ENCODE results near the gene CHRNA1.

Gene CHRNA1

DNA sequence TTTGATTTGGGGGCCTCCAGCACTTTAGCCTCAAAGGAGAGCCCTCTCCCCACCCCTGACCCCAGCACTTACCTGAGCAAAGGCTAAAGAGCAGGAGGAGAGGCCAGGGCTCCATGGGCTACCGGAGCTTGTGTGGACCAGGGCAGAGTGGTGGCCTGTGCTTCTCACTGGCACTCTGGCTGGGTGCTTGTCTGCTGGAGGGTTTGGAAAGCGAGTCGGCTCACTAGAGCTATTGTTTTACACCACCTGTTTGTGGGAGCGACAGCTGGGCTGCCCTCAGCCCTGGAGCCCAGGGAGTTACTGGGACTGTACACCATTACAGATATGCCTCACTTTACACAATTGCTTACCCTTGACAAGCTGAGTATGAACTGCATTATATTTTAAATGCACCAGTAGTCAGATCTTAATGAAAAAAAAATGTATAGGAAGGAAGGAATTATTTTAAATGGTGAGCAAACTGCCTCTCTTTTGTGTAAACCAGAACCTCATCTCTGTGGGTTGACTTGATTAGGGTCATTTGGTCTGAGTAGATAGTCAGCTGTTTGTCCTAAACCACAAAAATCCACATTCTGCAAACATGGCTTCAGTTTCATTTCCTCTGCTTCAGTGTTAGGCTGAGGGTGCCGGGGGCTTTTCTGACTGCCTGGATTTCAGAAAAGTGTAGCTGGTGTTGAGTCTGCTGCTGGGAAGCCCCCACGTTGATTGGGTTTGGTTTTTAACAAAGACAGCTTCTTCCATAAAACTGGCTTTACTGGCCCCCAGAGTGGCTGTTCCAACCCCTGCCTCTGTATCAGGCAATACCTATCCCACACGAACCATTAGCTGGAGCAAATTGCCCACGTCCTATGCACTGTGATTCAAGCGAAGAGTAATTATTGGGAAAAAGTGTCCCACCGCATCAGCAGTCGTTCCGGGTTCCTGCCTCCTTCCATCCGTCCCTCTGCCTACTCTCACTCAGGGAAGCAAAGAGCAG lies at the start of gene CHRNA1:
Gene CHRNA1, minus strand, starts transcription at position 193 of the 976 bp plus-strand sequence. Its CDS starts 78 bp downstream, at position 115.
- no peak for DNase-seq (ENCODE audit: low read depth)

DNA sequence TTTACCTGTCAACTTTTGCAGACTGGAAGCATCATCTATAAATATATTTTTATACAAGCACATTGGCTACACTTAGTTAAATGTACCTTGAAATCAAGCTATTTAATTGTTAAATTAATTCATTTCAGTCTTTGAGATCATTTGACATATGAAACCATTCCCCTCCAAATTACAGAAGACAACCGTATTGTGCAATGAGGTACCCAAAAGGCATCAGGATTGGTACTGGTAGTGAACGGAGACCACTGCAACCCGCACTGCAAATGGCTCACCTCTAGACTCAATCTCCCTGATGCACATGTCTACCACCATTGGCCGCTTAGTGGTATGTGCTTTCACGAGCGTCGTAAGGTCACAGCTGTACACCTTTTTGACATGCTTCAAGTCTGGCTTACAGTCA lies 47.8 kb upstream of the CHRNA1 start:
- no peak for DNase-seq (ENCODE audit: low read depth)

DNA sequence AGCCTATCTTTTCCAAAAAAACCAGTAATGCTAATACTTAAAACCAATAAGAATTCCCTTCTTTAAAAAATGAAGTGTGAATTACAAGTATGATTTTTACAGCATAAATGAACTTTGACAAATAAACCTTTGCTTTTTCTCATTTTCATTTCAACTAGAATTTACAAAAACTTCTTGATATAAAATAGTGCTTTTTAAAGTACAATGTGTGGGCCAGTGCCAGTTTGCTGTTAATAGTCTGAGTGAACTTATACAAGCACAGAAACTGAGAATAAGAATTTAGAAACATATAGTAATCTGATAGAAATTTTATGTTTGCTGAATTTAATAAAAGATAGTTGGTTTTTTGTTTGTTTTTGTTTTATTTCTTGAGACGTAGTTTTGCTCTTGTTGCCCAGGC lies 43.7 kb upstream of the CHRNA1 start:
- DNase-seq (ENCODE audit: low read depth), result no peak

DNA sequence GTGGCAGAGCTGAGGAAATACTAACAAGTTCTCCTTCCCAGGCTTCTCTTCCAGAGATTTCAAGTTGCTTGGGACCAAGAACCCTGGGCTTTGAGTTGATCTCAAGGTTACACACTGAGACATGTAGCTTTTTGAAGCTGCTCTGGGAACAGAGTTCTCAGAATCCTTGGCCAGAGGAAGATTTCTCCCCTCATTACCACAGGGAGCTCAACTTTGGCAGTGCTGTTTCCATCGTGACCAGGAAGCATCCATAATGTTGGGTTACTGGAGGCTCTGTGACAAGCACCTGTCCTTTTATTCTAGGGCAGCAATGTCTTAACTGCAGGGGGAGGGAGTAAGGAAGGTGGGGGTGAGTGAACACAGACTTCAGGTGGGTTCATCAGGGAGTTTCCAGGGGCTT lies 41.5 kb upstream of the CHRNA1 start:
- DNase-seq (ENCODE audit: low read depth), result no peak

DNA sequence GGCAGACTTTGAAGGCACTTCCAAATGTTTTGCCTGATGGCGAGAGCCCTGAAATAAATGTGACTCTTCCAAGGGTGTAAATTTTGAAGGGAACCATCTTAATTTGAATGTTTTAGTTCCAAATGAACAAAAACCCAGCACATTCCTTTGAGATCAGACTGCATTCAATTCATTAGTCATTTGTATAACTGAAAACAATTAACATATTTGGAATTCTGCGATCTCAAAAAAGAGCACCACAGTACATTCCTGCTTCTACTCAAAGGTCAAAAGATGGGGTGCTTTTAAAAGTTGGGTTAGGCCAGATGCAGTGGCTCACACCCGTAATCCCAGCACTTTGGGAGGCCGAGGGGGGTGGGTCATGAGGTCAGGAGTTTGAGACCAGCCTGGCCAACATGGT lies 38.2 kb upstream of the CHRNA1 start:
- no peak for DNase-seq (ENCODE audit: low read depth)

DNA sequence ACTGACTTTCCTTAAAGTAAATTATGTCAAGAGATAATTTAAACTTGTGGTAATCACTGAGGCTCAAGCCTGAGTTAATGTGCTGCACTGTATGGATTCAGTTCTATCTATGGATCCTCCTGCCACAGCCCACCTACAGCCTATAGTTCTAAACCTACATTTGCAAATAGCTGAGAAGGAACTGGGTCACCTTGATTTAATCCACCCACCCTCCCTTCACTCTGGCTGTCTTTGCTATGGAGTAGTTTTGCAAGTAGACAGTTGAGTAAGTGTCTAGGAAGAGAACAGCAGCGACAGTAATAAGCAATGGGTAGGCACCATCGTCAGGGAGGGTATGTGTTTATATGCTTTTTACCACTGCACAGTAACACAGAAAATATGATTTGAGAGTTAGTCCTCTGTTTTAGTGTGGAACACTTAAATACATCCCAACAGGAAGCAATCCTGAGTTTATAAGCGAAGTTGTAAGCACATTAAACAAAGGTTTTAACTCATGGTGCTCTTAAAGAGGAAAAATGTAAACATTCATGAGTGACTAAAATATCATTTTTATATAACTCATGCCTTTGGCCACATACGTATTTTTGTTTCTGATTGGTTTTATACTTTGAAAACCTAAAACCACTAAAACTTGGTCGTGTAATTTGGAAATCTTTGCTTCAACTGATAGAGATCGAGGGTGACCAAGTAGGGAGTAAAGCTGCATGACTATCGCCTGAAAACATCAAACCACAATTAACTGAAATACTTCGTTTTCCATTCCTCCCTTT lies 36.3 kb upstream of the CHRNA1 start:
- no peak for DNase-seq (ENCODE audit: low read depth)

DNA sequence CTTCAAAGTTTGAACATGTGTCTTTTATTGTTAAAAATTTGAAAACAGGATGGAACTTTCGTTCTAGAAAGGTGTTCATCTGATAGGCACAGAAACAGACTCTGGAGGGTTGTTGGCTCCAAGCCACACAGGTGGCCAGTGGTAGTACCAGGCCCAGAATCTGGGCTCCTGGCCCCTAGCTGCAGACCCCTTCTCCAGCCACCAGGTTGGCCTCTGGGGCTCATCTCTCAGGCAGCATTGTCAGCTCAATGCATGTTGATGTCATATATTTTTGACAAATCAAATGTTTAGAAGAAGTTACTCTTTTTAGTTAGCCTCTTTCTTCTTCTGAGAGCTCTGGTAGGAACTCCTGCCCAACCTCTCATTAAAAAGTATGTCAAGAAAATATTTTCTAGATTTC lies 34.5 kb upstream of the CHRNA1 start:
- no peak for DNase-seq (ENCODE audit: low read depth)

DNA sequence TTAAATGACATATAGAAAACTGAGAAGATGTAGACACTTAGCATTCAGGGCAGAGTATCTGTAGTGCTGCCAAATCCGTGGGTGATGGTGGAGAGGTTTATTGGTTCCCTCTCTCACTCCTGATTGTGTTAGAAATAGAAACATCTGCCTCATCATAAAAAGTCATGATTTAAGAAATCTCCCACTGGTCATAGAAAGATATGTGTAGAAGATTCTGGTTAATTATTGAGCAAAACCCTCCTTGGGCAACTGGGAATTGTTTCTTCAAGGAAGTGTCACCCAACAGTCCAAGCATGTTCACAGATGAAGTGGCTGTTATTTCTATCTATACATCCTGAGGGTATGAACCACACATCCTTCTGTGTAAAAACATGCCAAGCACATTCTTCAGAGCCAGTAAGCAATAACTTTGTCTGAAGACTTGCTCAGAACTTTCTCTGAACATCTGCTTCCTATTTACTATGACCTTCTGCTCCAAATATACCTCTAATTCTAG lies 33.6 kb upstream of the CHRNA1 start:
- no peak for DNase-seq (ENCODE audit: low read depth)

DNA sequence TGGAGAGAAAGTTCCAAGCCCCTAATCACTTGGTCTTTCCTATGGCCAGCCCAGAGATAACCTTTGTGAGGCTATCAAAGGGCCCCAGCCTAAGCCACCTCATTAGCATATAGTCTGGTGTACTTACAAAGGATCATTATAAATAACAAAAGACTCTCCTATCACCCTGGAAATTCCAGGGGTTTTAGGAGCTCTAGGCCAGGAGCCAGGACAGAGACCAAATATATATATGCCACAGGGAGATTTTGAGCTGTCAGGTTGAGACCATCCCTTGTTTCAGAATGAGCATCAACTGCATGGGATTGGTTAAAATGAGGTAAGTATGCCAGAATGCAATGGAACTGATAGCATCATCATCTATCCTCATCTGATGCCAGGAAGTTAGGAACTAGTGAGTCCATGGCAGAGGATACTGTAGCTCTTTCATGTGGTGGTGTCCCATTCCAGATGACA lies 32.1 kb upstream of the CHRNA1 start:
- DNase-seq (ENCODE audit: low read depth), result no peak

DNA sequence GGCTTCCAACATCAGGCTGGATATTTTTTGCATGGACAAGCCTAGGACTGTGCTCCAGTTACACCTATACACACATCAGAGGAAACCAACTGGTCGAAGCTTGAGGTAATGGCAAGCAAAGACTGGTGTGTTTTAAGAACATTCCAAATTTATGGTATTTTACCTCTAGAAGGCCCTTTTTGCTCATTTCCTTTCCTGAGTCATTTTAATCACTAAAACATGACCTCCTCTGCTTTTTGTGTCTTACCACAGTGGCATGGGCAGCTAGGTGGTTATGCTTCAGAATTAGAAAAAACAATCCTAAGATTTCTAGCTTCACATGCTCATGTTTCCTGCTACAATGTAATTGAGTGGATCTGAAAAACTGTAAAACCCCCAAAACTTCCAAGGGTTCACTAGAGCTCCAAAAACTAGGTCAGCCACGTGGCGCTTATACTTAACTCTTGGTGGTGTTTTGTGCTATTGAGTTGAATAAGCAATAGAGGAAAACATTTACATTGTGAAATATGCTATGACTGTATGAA lies 30.6 kb upstream of the CHRNA1 start:
- no peak for DNase-seq (ENCODE audit: low read depth)

DNA sequence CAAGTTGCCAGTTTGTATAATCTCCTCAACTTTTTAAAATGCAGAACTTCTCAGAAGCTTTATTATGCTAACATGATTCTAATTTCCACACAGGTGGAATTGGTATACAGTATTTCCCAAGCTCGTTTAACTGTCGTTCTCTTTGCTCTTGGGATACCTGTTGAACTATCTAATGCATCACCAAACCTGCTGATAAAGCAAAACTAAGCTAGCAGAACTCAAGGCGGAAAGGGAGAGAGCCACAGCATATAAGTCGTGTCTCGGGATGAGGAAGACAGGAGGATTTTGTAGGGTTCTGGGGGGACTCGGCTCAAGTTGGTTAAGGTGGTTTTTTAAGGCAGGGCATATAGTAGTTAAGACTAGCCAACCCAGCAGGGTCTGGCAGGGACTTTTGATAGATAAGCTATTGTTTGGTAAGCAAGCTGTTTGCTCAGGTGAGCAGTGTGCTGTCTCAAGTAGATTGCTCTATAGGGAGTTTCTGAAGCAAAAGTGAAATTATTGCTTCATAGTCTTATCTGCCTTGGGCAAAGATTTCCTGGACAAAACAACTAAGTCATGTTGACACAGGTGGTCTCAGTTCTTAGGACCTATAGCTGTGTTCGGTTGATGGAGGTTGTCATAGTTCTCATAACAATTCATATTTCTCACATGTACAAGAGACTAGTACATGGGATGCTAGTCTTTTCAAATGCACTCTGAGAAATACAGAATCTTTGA lies 28.2 kb upstream of the CHRNA1 start:
- DNase-seq (ENCODE audit: low read depth), result no peak

DNA sequence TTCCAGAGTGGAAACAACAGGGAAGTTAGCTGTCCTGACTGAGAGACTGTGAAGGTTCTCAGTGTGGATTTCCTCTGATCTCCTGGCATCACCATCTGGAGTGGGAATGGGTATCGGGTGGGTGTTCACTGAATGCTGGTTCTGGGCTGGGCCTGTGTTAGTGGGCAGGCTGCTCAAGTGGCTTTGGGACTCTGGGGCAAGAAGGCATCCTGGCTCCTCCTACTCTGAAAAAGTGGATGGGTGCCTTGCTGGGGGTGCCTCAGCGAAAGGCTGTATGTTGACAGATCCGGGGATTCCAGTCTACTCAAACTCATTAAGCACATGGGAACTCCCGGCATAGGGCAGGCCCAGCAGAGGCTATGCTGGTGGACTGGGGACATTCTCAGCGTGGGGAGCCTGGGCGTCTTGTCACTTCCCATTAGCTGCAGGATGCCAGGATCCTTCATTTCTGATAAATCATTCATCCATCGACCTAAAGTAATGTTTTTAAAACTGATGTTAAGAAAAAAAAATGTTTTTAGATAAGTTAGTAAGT lies 27.5 kb upstream of the CHRNA1 start:
- no peak for DNase-seq (ENCODE audit: low read depth)

DNA sequence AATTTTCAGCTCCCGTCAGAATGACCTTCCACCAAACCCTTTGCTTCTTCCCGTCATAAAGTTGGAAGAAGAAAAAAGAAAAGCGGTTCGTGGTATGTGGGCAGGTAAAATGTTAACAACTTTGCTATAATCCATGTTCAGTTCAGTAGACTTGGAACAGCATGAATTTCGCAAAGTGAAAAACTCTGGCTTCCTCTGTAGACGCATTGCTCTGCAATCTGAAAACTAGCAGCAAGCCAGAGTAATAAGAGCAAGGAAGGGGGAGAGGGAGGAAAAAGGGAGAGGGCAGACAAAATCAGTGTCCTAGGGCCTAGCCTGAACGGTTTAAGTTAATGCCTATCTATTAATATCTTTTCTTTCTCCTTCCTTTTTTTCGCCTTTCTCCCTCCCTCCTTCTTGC lies 26.7 kb upstream of the CHRNA1 start:
- DNase-seq (ENCODE audit: low read depth), result no peak

DNA sequence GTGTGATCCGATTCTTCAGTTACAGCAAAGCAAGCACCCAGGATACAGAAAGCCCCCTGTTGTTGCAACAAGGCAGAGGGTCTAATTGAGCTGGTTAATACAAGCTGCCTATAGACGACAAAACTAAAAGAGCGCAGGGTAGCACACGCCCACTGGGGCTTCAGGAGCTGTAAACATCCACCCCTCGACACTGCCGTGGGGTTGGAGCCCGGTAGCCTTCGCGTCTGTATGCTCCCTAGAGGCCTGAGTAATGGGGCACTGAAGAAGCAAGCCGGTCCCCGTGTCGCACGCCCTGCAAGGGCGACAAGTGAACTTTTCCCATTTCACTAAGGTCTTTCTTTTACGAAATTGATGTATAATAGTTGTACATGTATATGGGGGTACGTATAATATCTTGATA lies 24.7 kb upstream of the CHRNA1 start:
- no peak for DNase-seq (ENCODE audit: low read depth)

DNA sequence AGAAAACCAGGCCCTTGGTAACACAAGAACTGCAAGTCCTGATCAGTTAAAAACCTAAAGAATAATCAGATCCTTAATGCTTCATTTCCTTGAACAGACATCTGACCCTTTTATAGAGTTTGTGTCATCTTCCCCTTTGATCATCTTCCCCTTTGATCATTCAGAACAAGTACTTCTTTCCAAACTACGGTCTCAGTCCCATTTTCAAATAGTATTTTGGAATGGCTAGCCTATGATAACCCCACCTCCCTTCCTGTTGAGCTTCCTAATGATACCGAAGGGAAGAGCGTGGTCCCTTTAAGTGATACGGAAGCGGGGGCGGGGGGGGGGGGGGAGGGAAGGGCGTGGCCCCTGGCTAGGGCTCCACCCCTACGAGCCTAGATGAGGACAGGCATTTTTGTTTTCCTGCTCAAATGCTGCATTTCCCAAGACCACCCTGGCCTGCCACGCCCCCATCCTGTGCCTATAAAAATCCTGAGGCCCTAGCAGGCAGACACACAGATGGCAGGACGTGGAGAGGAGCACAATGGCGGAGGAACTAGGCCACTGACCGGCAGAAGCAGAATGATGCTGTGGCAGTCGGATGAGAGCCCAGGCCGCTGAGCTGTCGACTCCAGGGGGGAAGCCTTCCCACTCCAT lies 24.1 kb upstream of the CHRNA1 start:
- no peak for DNase-seq (ENCODE audit: low read depth)

DNA sequence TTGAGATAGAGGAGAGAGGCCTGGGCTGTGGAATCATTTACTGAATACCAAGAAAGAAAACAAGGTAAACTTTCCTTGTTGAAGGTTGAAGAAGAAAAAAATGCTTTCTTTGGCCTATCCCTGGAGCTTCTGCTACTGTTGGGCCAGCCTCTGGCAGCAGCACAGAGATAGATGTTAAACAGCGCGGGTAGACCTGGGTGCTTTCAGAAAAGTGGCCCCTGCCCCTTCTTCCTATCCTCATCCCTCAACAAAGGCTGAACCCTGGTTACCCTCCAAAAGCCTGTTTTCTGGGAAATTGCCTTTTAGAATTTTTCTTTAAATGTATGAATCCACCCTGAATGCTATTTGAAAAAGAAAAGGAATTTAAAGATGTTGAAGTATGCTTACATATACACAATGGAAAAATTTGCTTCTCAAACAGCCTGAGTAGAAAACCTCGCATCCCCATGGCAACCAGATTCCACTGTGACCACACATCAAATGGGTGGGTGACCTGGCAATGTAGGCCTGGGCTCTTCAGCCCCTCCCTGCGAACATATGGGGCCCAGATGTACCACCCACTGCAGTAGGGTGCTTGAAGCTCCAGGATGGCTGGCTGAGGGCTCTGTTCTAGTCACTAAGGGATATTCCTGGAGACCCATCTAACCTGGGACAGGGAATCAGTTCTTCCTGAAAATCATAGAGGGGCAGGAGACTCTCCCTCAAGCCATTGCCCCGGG lies 23.4 kb upstream of the CHRNA1 start:
- DNase-seq (ENCODE audit: low read depth), result no peak

DNA sequence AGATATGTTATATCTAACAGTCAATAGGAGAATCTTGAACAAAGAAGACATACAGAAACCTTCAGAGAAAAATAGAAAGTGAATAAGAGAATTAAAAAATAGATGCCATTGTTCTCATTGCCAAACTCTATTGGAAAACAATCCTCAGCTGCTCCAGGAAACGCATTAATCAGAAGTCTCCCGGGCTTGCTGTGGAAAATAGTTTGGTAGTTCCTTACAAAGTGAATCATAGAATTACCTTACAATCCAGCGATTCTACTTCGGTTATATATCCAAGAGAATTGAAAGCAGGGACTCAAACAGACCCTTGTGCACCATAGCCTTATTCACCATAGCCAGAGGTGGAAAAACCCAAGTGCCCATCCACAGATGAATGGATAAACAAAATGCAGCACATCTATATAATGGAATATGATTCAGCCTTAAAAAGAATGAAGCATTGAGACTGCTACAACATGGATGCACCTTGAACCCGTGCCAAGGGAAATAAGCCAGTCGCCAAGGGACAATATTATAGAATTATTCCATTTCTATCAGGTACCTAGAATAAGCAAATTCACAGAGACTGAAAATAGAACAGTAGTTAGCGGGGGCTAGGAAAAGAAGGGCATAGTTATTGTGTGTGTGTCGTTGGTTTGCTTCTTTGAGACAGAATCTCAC lies 21.9 kb upstream of the CHRNA1 start:
- no peak for DNase-seq (ENCODE audit: low read depth)

DNA sequence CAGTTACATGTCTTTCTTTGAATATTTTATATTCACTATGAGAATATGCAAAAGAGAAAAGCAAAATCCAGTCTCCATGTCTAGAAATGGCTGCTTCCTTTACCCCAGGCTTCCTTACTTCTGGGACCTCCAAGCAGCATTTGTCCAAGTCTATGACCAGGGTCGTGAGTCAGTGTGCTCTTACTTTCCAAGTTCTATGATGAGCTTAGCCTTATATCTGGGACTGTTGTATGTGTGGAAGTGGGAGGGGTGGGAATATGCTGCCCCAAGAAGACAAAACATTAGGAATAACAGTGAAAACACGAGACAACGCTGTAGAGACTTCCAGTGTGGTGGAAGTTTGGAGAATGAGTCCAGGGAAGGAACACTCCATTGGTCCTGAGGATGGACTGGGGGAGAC lies 21.2 kb upstream of the CHRNA1 start:
- DNase-seq (ENCODE audit: low read depth), result no peak

DNA sequence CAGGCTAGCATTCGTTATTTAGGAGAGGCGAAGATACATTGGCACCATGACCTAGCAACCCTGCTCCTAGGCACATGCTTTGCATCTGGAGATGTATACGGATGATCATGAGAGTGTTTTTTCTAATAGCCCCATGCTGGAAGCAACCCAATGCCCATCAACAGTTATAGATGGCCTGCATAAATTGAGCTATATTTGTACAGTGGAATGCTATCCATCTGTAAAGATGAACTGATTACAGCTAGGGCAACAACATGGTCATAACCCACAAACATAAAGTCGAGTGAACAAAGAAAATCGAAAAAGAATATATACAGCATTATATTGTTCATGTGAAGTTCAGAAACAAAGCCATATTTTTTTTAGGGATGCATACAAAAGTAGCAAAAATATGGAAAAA lies 20.6 kb upstream of the CHRNA1 start:
- DNase-seq (ENCODE audit: low read depth), result no peak

DNA sequence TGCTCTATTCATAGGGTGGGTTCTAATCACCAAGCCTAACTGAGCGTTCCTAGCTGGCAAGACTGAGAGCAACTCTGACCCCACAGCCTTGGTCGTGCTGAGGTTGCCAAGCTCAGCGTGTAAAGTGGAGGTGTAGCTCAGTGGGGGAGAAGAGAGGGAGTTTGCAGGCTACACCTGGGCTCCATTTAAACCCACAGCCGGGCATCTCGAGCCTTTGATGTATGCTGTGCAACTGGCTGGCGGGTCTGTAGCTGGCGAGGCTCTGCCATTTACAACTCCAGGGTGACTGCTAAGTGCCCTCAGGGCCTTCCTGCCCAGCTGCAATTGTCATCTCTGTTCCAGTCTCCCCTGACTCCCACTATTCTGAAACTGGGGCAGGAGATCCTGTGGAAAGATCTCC lies 20.0 kb upstream of the CHRNA1 start:
- no peak for DNase-seq (ENCODE audit: low read depth)
